Measurements from ENCODE around the gene VPS51. TPM values are rescaled to one million over a fixed set of nuclear protein-coding genes. Genes with fewer than 3 reads are reported as not detected.
A peak's percentile ranks its signal among the peaks of the same experiment; 100 is the strongest.

The VPS51 gene
- total and polyA plus RNA-seq, 10 of the 15 experiments (the other 5 are each of a cell fraction or from before 2014, with no cell fraction given) = 1.5 to 279 (median 53.2) TPM

DNA sequence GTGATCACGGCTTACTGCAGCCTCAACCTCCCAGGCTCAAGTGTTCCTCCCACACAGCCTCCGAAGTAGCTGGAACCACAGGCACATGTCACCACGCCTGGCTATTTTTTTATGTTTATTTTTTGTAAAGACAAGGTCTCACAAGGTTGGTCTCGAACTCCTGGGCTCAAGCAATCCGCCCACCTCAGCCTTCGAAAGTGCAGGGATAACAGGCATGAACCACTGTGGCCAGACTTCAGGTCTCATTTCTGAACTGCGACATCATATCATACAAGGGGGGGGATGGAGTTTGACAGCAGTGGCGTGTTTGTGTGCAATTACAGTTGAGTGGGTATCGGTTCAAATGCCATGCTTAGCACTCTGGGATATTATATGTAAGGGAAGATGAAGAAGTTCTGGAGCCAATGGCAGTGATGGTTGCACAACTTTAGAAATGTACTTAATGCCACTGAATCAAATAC, 44.6 kb upstream of the VPS51 start (continued):
- TF ChIP-seq, protein P1, sequence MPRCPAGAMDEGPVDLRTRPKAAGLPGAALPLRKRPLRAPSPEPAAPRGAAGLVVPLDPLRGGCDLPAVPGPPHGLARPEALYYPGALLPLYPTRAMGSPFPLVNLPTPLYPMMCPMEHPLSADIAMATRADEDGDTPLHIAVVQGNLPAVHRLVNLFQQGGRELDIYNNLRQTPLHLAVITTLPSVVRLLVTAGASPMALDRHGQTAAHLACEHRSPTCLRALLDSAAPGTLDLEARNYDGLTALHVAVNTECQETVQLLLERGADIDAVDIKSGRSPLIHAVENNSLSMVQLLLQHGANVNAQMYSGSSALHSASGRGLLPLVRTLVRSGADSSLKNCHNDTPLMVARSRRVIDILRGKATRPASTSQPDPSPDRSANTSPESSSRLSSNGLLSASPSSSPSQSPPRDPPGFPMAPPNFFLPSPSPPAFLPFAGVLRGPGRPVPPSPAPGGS (IDR thresholded peaks at IDR 0.05; ENCODE audit: borderline replicate concordance, insufficient read depth, low read depth, low read length, poor library complexity, severe bottlenecking) = peak; percentile 23
- TF ChIP-seq JUNB (IDR thresholded peaks at IDR 0.05) (peak; percentile 86), EGR1 (IDR thresholded peaks at IDR 0.05; ENCODE audit: borderline replicate concordance in 1 of 2, low read depth in 2 of 2, low read length in 2 of 2) (peak in 1 of 2 experiments; percentile 49; a peak in 1 of 3 replicates), IRF4 (IDR thresholded peaks at IDR 0.05; ENCODE audit: low read depth, low read length) (peak; percentile 52; the same call in 1 of the 2 replicates), POU2F2 (IDR thresholded peaks at IDR 0.05; ENCODE audit: borderline replicate concordance, low read depth, low read length) (no peak), POLR2A (IDR thresholded peaks at IDR 0.05; ENCODE audit: low read depth, low read length) (no peak), RAD51 (IDR thresholded peaks at IDR 0.05) (no peak), DPF2 (IDR thresholded peaks at IDR 0.05) (no peak), CHD4 (IDR thresholded peaks at IDR 0.05) (no peak)
- TF ChIP-seq, protein P2, sequence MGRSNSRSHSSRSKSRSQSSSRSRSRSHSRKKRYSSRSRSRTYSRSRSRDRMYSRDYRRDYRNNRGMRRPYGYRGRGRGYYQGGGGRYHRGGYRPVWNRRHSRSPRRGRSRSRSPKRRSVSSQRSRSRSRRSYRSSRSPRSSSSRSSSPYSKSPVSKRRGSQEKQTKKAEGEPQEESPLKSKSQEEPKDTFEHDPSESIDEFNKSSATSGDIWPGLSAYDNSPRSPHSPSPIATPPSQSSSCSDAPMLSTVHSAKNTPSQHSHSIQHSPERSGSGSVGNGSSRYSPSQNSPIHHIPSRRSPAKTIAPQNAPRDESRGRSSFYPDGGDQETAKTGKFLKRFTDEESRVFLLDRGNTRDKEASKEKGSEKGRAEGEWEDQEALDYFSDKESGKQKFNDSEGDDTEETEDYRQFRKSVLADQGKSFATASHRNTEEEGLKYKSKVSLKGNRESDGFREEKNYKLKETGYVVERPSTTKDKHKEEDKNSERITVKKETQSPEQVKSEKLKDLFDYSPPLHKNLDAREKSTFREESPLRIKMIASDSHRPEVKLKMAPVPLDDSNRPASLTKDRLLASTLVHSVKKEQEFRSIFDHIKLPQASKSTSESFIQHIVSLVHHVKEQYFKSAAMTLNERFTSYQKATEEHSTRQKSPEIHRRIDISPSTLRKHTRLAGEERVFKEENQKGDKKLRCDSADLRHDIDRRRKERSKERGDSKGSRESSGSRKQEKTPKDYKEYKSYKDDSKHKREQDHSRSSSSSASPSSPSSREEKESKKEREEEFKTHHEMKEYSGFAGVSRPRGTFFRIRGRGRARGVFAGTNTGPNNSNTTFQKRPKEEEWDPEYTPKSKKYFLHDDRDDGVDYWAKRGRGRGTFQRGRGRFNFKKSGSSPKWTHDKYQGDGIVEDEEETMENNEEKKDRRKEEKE (IDR thresholded peaks at IDR 0.05) = no peak
- TF ChIP-seq, protein P3, sequence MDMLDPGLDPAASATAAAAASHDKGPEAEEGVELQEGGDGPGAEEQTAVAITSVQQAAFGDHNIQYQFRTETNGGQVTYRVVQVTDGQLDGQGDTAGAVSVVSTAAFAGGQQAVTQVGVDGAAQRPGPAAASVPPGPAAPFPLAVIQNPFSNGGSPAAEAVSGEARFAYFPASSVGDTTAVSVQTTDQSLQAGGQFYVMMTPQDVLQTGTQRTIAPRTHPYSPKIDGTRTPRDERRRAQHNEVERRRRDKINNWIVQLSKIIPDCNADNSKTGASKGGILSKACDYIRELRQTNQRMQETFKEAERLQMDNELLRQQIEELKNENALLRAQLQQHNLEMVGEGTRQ (IDR thresholded peaks at IDR 0.05; ENCODE audit: borderline replicate concordance, low read depth, low read length) = no peak
- TF ChIP-seq, protein P4, sequence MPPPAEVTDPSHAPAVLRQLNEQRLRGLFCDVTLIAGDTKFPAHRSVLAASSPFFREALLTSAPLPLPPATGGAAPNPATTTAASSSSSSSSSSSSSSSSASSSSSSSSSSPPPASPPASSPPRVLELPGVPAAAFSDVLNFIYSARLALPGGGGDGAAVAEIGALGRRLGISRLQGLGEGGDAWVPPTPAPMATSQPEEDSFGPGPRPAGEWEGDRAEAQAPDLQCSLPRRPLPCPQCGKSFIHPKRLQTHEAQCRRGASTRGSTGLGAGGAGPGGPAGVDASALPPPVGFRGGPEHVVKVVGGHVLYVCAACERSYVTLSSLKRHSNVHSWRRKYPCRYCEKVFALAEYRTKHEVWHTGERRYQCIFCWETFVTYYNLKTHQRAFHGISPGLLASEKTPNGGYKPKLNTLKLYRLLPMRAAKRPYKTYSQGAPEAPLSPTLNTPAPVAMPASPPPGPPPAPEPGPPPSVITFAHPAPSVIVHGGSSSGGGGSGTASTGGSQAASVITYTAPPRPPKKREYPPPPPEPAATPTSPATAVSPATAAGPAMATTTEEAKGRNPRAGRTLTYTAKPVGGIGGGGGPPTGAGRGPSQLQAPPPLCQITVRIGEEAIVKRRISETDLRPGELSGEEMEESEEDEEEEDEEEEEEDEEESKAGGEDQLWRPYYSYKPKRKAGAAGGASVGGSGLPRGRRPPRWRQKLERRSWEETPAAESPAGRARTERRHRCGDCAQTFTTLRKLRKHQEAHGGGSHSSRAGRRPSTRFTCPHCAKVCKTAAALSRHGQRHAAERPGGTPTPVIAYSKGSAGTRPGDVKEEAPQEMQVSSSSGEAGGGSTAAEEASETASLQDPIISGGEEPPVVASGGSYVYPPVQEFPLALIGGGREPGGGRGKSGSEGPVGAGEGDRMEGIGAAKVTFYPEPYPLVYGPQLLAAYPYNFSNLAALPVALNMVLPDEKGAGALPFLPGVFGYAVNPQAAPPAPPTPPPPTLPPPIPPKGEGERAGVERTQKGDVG (CRISPR knock-in tag; IDR thresholded peaks at IDR 0.05) = no peak
- TF ChIP-seq, protein P5, sequence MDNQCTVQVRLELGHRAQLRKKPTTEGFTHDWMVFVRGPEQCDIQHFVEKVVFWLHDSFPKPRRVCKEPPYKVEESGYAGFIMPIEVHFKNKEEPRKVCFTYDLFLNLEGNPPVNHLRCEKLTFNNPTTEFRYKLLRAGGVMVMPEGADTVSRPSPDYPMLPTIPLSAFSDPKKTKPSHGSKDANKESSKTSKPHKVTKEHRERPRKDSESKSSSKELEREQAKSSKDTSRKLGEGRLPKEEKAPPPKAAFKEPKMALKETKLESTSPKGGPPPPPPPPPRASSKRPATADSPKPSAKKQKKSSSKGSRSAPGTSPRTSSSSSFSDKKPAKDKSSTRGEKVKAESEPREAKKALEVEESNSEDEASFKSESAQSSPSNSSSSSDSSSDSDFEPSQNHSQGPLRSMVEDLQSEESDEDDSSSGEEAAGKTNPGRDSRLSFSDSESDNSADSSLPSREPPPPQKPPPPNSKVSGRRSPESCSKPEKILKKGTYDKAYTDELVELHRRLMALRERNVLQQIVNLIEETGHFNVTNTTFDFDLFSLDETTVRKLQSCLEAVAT (IDR thresholded peaks at IDR 0.05) = no peak
- TF ChIP-seq, protein P6, sequence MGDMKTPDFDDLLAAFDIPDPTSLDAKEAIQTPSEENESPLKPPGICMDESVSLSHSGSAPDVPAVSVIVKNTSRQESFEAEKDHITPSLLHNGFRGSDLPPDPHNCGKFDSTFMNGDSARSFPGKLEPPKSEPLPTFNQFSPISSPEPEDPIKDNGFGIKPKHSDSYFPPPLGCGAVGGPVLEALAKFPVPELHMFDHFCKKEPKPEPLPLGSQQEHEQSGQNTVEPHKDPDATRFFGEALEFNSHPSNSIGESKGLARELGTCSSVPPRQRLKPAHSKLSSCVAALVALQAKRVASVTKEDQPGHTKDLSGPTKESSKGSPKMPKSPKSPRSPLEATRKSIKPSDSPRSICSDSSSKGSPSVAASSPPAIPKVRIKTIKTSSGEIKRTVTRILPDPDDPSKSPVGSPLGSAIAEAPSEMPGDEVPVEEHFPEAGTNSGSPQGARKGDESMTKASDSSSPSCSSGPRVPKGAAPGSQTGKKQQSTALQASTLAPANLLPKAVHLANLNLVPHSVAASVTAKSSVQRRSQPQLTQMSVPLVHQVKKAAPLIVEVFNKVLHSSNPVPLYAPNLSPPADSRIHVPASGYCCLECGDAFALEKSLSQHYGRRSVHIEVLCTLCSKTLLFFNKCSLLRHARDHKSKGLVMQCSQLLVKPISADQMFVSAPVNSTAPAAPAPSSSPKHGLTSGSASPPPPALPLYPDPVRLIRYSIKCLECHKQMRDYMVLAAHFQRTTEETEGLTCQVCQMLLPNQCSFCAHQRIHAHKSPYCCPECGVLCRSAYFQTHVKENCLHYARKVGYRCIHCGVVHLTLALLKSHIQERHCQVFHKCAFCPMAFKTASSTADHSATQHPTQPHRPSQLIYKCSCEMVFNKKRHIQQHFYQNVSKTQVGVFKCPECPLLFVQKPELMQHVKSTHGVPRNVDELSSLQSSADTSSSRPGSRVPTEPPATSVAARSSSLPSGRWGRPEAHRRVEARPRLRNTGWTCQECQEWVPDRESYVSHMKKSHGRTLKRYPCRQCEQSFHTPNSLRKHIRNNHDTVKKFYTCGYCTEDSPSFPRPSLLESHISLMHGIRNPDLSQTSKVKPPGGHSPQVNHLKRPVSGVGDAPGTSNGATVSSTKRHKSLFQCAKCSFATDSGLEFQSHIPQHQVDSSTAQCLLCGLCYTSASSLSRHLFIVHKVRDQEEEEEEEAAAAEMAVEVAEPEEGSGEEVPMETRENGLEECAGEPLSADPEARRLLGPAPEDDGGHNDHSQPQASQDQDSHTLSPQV (IDR thresholded peaks at IDR 0.05) = no peak

Data from GM12878 (cell line).